IMR-90 (cell line): Measurements from ENCODE around the gene RPS23. TPM values are rescaled to one million over a fixed set of nuclear protein-coding genes. Genes with fewer than 3 reads are reported as not detected.

Source experiments
- ATAC-seq: fragments of 200-7000 bp; cut with Tn5 transposase; 2 replicates; pipeline ENCODE4 v1.9.1; 2020; ENCODE audit warnings: low read depth, mild to moderate bottlenecking, moderate library complexity
- BruUV-seq: library from RNA; stranded (reverse); fragments of 400-500 nt; replicated peaks from 2 replicates; lab custom pipeline; 2021; lab: Mats Ljungman, UMichigan
- CTCF ChIA-PET: fragments of 300-600 bp; formaldehyde crosslinking; extraction: SDS; loops from one replicate; lab custom pipeline; 2021; ENCODE audit warnings: antibody characterized with exemption; lab: Yijun Ruan, JAX
- POLR2A ChIA-PET: fragments of 300-600 bp; sonication (Branson Sonifier 250); formaldehyde crosslinking; loops from one replicate; lab custom pipeline; 2022; ENCODE audit warnings: antibody characterized with exemption; ENCODE audit not compliant: unreplicated experiment; lab: Charles Lee
- DNase-seq: peaks from one replicate; pipeline ENCODE4 v3.0.0; 2013
- H2AFZ ChIP-seq: replicated peaks from 2 replicates; pipeline ENCODE3; 2013; ENCODE audit warnings: low read length, mild to moderate bottlenecking; ENCODE audit not compliant: poor library complexity
- H2AK5ac ChIP-seq: 2 replicates; pipeline ENCODE4 v1.6.1; 2013; ENCODE audit warnings: low read depth, low read length, inconsistent platforms
- H2AK9ac ChIP-seq: replicated peaks from 2 replicates; pipeline ENCODE3; 2013; ENCODE audit warnings: mild to moderate bottlenecking, low read depth, low read length, moderate library complexity; ENCODE audit not compliant: poor library complexity
- H2BK120ac ChIP-seq: 2 replicates; pipeline ENCODE4 v1.6.1; 2013; ENCODE audit warnings: low read depth, low read length, inconsistent platforms
- H2BK15ac ChIP-seq: 3 replicates; pipeline ENCODE4 v1.6.1; 2013; ENCODE audit warnings: low read depth, low read length, inconsistent platforms
- H2BK20ac ChIP-seq: 2 replicates; pipeline ENCODE4 v1.6.1; 2013; ENCODE audit warnings: low read depth, mild to moderate bottlenecking, inconsistent platforms, low read length, moderate library complexity
- H2BK5ac ChIP-seq: 2 replicates; pipeline ENCODE4 v1.6.1; 2013; ENCODE audit warnings: mild to moderate bottlenecking, low read depth, low read length, inconsistent platforms; ENCODE audit not compliant: poor library complexity, severe bottlenecking
- H3K14ac ChIP-seq: replicated peaks from 2 replicates; pipeline ENCODE4 v1.6.1; 2013; ENCODE audit warnings: low read depth, low read length, inconsistent platforms
- H3K18ac ChIP-seq: 2 replicates; pipeline ENCODE4 v1.6.1; 2013; ENCODE audit warnings: low read depth, low read length, control low read depth
- H3K23ac ChIP-seq: 2 replicates; pipeline ENCODE4 v1.6.1; 2013; ENCODE audit warnings: low read depth, low read length, inconsistent platforms
- H3K27ac ChIP-seq: 2 replicates; pipeline ENCODE4 v1.5.1; 2013; ENCODE audit warnings: mild to moderate bottlenecking, control low read depth, low read length; ENCODE audit not compliant: insufficient read depth
- H3K27me3 ChIP-seq: 2 replicates; pipeline ENCODE4 v1.6.1; 2013; ENCODE audit warnings: low read length; ENCODE audit not compliant: control insufficient read depth, insufficient read depth
- H3K36me3 ChIP-seq: 2 replicates; pipeline ENCODE4 v1.6.1; 2013; ENCODE audit warnings: low read length, mixed read lengths; ENCODE audit not compliant: control insufficient read depth, insufficient read depth
- H3K4ac ChIP-seq: 2 replicates; pipeline ENCODE4 v1.6.1; 2013; ENCODE audit warnings: low read depth, low read length, inconsistent platforms
- H3K4me1 ChIP-seq: 2 replicates; pipeline ENCODE4 v1.6.1; 2013; ENCODE audit warnings: low read length, mixed read lengths; ENCODE audit not compliant: control insufficient read depth, insufficient read depth
- H3K4me2 ChIP-seq: 2 replicates; pipeline ENCODE4 v1.6.1; 2013; ENCODE audit warnings: low read depth, mild to moderate bottlenecking, control low read depth, low read length, moderate library complexity
- H3K4me3 ChIP-seq: 2 replicates; pipeline ENCODE4 v1.5.1; 2013; ENCODE audit warnings: low read depth, mild to moderate bottlenecking, control low read depth, low read length, moderate library complexity; ENCODE audit not compliant: insufficient read depth
- H3K56ac ChIP-seq: 2 replicates; pipeline ENCODE4 v1.6.1; 2013; ENCODE audit warnings: low read length, inconsistent platforms; ENCODE audit not compliant: insufficient read depth; ENCODE audit errors: extremely low read depth
- H3K79me1 ChIP-seq, 2 experiments: 2 replicates each; pipeline ENCODE4 v1.6.1; 2013; ENCODE audit warnings: low read length in 2 of 2, inconsistent platforms in 1 of 2, low read depth in 1 of 2
- H3K9ac ChIP-seq: 2 replicates; pipeline ENCODE4 v1.6.1; 2013; ENCODE audit warnings: low read depth, low read length, control low read depth
- H3K9me1 ChIP-seq: 2 replicates; pipeline ENCODE4 v1.6.1; 2013; ENCODE audit warnings: low read length, inconsistent platforms; ENCODE audit not compliant: insufficient read depth
- H3K9me3 ChIP-seq: 2 replicates; pipeline ENCODE4 v1.6.1; 2013; ENCODE audit warnings: low read length; ENCODE audit not compliant: control insufficient read depth, insufficient read depth
- H4K20me1 ChIP-seq: 2 replicates; pipeline ENCODE4 v1.6.1; 2013; ENCODE audit warnings: low read length, inconsistent platforms; ENCODE audit not compliant: insufficient read depth
- H4K5ac ChIP-seq: 2 replicates; pipeline ENCODE4 v1.6.1; 2013; ENCODE audit warnings: mild to moderate bottlenecking, low read depth, low read length, control low read depth
- H4K8ac ChIP-seq, 2 experiments: 2 replicates each; pipeline ENCODE4 v1.6.1; 2013; ENCODE audit warnings: low read depth in 2 of 2, low read length in 2 of 2, control low read depth in 1 of 2, inconsistent platforms in 1 of 2
- H4K91ac ChIP-seq: 2 replicates; pipeline ENCODE4 v1.6.1; 2013; ENCODE audit warnings: low read depth, low read length, inconsistent platforms; ENCODE audit not compliant: insufficient read depth
- BHLHE40 ChIP-seq: fragments of 150-350 bp; IDR thresholded peaks from 2 replicates; pipeline ENCODE4 v1.6.1; 2016; ENCODE audit warnings: mild to moderate bottlenecking, low read depth, low read length
- CEBPB ChIP-seq: IDR thresholded peaks from 2 replicates; pipeline ENCODE4 v1.6.1; 2012; ENCODE audit warnings: low read depth, low read length, improper control_type of control experiment
- CHD1 ChIP-seq: IDR thresholded peaks from 2 replicates; pipeline ENCODE4 v1.6.1; 2012; ENCODE audit warnings: low read depth, low read length, improper control_type of control experiment
- CTCF ChIP-seq: conservative IDR thresholded peaks from 2 replicates; pipeline ENCODE4 v1.5.1; 2012; ENCODE audit warnings: mild to moderate bottlenecking, low read depth, low read length, improper control_type of control experiment
- ELK1 ChIP-seq: fragments of 150-350 bp; IDR thresholded peaks from 2 replicates; pipeline ENCODE4 v1.6.1; 2016; ENCODE audit warnings: low read depth, mild to moderate bottlenecking, low read length, moderate library complexity, borderline replicate concordance
- FOS ChIP-seq: fragments of 150-350 bp; IDR thresholded peaks from 2 replicates; pipeline ENCODE4 v1.6.1; 2016; ENCODE audit warnings: low read depth, low read length
- MAFK ChIP-seq: IDR thresholded peaks from 2 replicates; pipeline ENCODE4 v1.6.1; 2012; ENCODE audit warnings: low read depth, low read length, improper control_type of control experiment
- MAZ ChIP-seq: IDR thresholded peaks from 2 replicates; pipeline ENCODE4 v1.6.1; 2012; ENCODE audit warnings: low read depth, mild to moderate bottlenecking, low read length, improper control_type of control experiment, moderate library complexity, borderline replicate concordance
- MXI1 ChIP-seq: IDR thresholded peaks from 2 replicates; pipeline ENCODE4 v1.6.1; 2012; ENCODE audit warnings: low read depth, mild to moderate bottlenecking, low read length, moderate library complexity, borderline replicate concordance
- NFE2L2 ChIP-seq: fragments of 150-350 bp; IDR thresholded peaks from 2 replicates; pipeline ENCODE4 v1.6.1; 2016; ENCODE audit warnings: low read depth, mild to moderate bottlenecking, low read length
- POLR2A ChIP-seq: IDR thresholded peaks from 2 replicates; pipeline ENCODE4 v1.6.1; 2012; ENCODE audit warnings: mild to moderate bottlenecking, low read depth, low read length
- RAD21 ChIP-seq: IDR thresholded peaks from 2 replicates; pipeline ENCODE4 v1.6.1; 2012; ENCODE audit warnings: low read length, improper control_type of control experiment
- RCOR1 ChIP-seq: IDR thresholded peaks from 2 replicates; pipeline ENCODE4 v1.6.1; 2012; ENCODE audit warnings: mild to moderate bottlenecking, low read length, improper control_type of control experiment; ENCODE audit not compliant: insufficient replicate concordance
- RFX5 ChIP-seq: IDR thresholded peaks from 2 replicates; pipeline ENCODE4 v1.8.0; 2012; ENCODE audit warnings: low read depth, mild to moderate bottlenecking, low read length, moderate library complexity
- SMC3 ChIP-seq: fragments of 150-350 bp; IDR thresholded peaks from 2 replicates; pipeline ENCODE4 v1.6.1; 2016; ENCODE audit warnings: low read depth, mild to moderate bottlenecking, antibody characterized with exemption, low read length, moderate library complexity
- USF2 ChIP-seq: fragments of 150-350 bp; IDR thresholded peaks from 2 replicates; pipeline ENCODE4 v1.6.1; 2017; ENCODE audit warnings: mild to moderate bottlenecking, antibody characterized with exemption, low read length, low read depth
- WGBS, 2 experiments: methylation state at CpG; one replicate each; pipeline versions ENCODE4 v1.1.5 to v1.1.7; 2013; ENCODE audit warnings: missing lambda C conversion rate in 2 of 2; ENCODE audit not compliant: insufficient read length in 1 of 2; ENCODE audit errors: extremely low coverage in 2 of 2; 5-methylcytosine and 5-hydroxymethylcytosine counted together
- dilution Hi-C: fragments of 300-500 bp; cut with HindIII; formaldehyde crosslinking; loops from one replicate; pipeline ENCODE4 v1.14.3; 2018; ENCODE audit warnings: low sequenced_read_pairs; ENCODE audit not compliant: unreplicated experiment
- in situ Hi-C: fragments of 300-500 bp; cut with MboI; formaldehyde crosslinking; loops from 3 replicates; pipeline ENCODE4 v1.14.3; 2019; ENCODE audit warnings: low sequenced_read_pairs, inconsistent platforms, mixed read lengths
- intact Hi-C: fragments of 100-400 bp; cut with micrococcal nuclease; formaldehyde crosslinking; loops from 2 replicates; pipeline ENCODE4 v1.10.0; 2022
- polyA plus RNA-seq, 3 experiments: library from polyadenylated mRNA; depleted of rRNA; stranded (reverse); fragments of >200 nt; gene quantifications; 2 replicates each; pipeline ENCODE4 v1.2.3, GENCODE V29; 2012; ENCODE audit warnings: low replicate concordance in 1 of 3
- total RNA-seq: library from RNA; depleted of rRNA; stranded (reverse); fragments of >200 nt; gene quantifications from 2 replicates; pipeline ENCODE4 v1.2.3, GENCODE V29; 2012

Gene RPS23
- total and polyA plus RNA-seq, 2 of the 4 experiments (the other 2 are of a cell fraction): 3,186 to 3,318 TPM

GRCh38 chr5:82307451-82307850, 29.3 kb upstream of the RPS23 start:
- H3K27ac ChIP-seq: no peak overlapping the region
- ChIA-PET CTCF (no interaction called here), POLR2A (interaction anchor here (0.6 kb wide), 1 partner anchor 1005 kb away, joined by 6 read pairs; no protein-coding TSS in a partner anchor)
- no peak overlapping the region for H2AFZ ChIP-seq
- peaks cover under 1% of the 10 kb centered on the region; the same call in 1 of the 2 replicates for H3K4me1 ChIP-seq
- no peaks in the 10 kb centered on the region for H3K79me1 ChIP-seq
- H3K23ac ChIP-seq: no peak overlapping the region
- H2BK20ac ChIP-seq: no peak overlapping the region
- H3K9me1 ChIP-seq: no peaks in the 10 kb centered on the region
- no peak overlapping the region for H3K4me3 ChIP-seq
- no peak overlapping the region for H2AK9ac ChIP-seq
- ATAC-seq (0 out of 2 replicates have a peak, but pooled peaks have one; percentile 14), DNase-seq (no peak)
- H4K8ac ChIP-seq: no peak overlapping the region
- no peaks in the 10 kb centered on the region for H4K20me1 ChIP-seq
- WGBS, 2 experiments: no CpG with 5 or more reads among the region's 3 CpGs
- H3K4me2 ChIP-seq: no peak overlapping the region
- H2BK15ac ChIP-seq: no peak overlapping the region
- dilution Hi-C loops (no loop called here), in situ Hi-C loops (no loop called here), intact Hi-C loops (no loop called here)
- no peak for TF ChIP-seq NFE2L2
- TF ChIP-seq FOS: no peak
- TF ChIP-seq MXI1: no peak
- TF ChIP-seq CEBPB: no peak
- no peak for TF ChIP-seq MAFK
- TF ChIP-seq BHLHE40: no peak
- TF ChIP-seq USF2: no peak
- TF ChIP-seq RFX5: no peak
- TF ChIP-seq RCOR1: no peak
- no peak for TF ChIP-seq RAD21
- no peak for TF ChIP-seq MAZ
- no peak for TF ChIP-seq POLR2A
- no peak for TF ChIP-seq ELK1
- TF ChIP-seq CHD1: no peak
- no peak for TF ChIP-seq SMC3
- TF ChIP-seq CTCF: no peak
- no peak overlapping the region for H2BK5ac ChIP-seq
- H3K9me3 ChIP-seq: no peaks in the 10 kb centered on the region
- H3K9ac ChIP-seq: no peak overlapping the region
- H4K5ac ChIP-seq: no peak overlapping the region
- H2AK5ac ChIP-seq: no peak overlapping the region
- no peaks in the 10 kb centered on the region for H3K27me3 ChIP-seq
- H3K18ac ChIP-seq: no peak overlapping the region
- no peak overlapping the region for H4K91ac ChIP-seq
- H3K36me3 ChIP-seq: no peaks in the 10 kb centered on the region
- no peak overlapping the region for H3K14ac ChIP-seq
- no TSS peak for BruUV-seq
- 0 out of 2 replicates have a peak overlapping the region, but pooled peaks have one; percentile 5 for H2BK120ac ChIP-seq
- H3K56ac ChIP-seq: no peak overlapping the region
- H3K4ac ChIP-seq: no peak overlapping the region
